K562 (cell line): ENCODE measurements around the gene PID1. TPM values are rescaled to one million over a fixed set of nuclear protein-coding genes. Genes with fewer than 3 reads are reported as not detected.

Experiments used
- ATAC-seq: fragments of 200-7000 bp; cut with Tn5 transposase; 3 replicates; pipeline ENCODE4 v1.9.1; 2020; ENCODE audit warnings: moderate library complexity
- BruUV-seq: library from RNA; stranded (reverse); fragments of 400-500 nt; replicated peaks from 2 replicates; lab custom pipeline; 2021; lab: Mats Ljungman, UMichigan
- CTCF ChIA-PET: fragments of 300-600 bp; formaldehyde crosslinking; extraction: SDS; loops from one replicate; lab custom pipeline; 2021; ENCODE audit warnings: low intra/inter-chr PET ratio; lab: Yijun Ruan, JAX
- POLR2A ChIA-PET: fragments of 300-600, 350-650 bp; sonication (Branson Sonifier 250); formaldehyde crosslinking; extraction: SDS; loops from one replicate; lab custom pipeline; 2021; ENCODE audit warnings: antibody characterized with exemption, inconsistent platforms; lab: Yijun Ruan, JAX
- DNase-seq, 4 experiments: peaks; one replicate each; pipeline versions ENCODE4 v3.0.0 to v3.0.0-alpha.2; 2011 to 2018; ENCODE audit warnings: low spot score in 3 of 4, mixed read lengths in 3 of 4; ENCODE audit errors: extremely low read depth in 1 of 4
- FAIRE-seq: peaks from 2 replicates; lab custom pipeline; 2011; peaks lifted over from hg19 to GRCh38; lab: Jason Lieb, UNC
- H2AFZ ChIP-seq: 2 replicates; pipeline ENCODE4 v1.6.0; 2011; ENCODE audit warnings: low read depth, low read length, control low read depth, inconsistent platforms
- H3K27ac ChIP-seq: fragments of 200-600 bp; 3 replicates; pipeline ENCODE4 v1.8.0; 2011; ENCODE audit warnings: low read depth, mild to moderate bottlenecking, control low read depth, inconsistent platforms, low read length, moderate library complexity, mixed read lengths; ENCODE audit errors: extremely low read depth
- H3K27me3 ChIP-seq, 2 experiments: fragments of 300-600 bp in 1 of 2; 2 replicates in 1 of 2; 3 replicates in 1 of 2; pipeline versions ENCODE4 v1.6.0 to v1.8.0; 2011; ENCODE audit warnings: inconsistent platforms in 2 of 2, low read length in 2 of 2, mild to moderate bottlenecking in 1 of 2, mixed read lengths in 1 of 2, moderate library complexity in 1 of 2; ENCODE audit not compliant: control insufficient read depth in 2 of 2, insufficient read depth in 2 of 2
- H3K36me3 ChIP-seq: fragments of 300-600 bp; 3 replicates; pipeline ENCODE4 v1.8.0; 2011; ENCODE audit warnings: mild to moderate bottlenecking, low read length, inconsistent platforms; ENCODE audit not compliant: control insufficient read depth, insufficient read depth
- H3K4me1 ChIP-seq, 2 experiments: fragments of 200-600 bp in 1 of 2; replicated peaks in 1 of 2; 2 replicates in 1 of 2; 3 replicates in 1 of 2; pipeline versions ENCODE4 v1.5.1 to v1.8.0; 2011; ENCODE audit warnings: inconsistent platforms in 2 of 2, low read length in 2 of 2, mild to moderate bottlenecking in 1 of 2, mixed read lengths in 1 of 2, moderate library complexity in 1 of 2; ENCODE audit not compliant: control insufficient read depth in 2 of 2, insufficient read depth in 2 of 2
- H3K4me2 ChIP-seq: 2 replicates; pipeline ENCODE4 v1.6.1; 2011; ENCODE audit warnings: low read length, control low read depth, inconsistent platforms, mixed read lengths; ENCODE audit not compliant: insufficient read depth
- H3K4me3 ChIP-seq: fragments of 200-600 bp; sonication (generic), shearing (Covaris generic); 2 replicates; pipeline ENCODE4 v1.5.1; 2016; ENCODE audit warnings: control low read depth, inconsistent platforms
- H3K79me2 ChIP-seq: fragments of 200-600 bp; 3 replicates; pipeline ENCODE4 v1.8.0; 2011; ENCODE audit warnings: low read length, inconsistent platforms; ENCODE audit not compliant: control insufficient read depth, insufficient read depth
- H3K9ac ChIP-seq, 2 experiments: 2 replicates each; pipeline versions ENCODE4 v1.6.0 to v1.6.1; 2011; ENCODE audit warnings: low read depth in 2 of 2, low read length in 2 of 2, control low read depth in 1 of 2, inconsistent platforms in 1 of 2, mild to moderate bottlenecking in 1 of 2, mixed read lengths in 1 of 2; ENCODE audit not compliant: insufficient read depth in 1 of 2
- H3K9me1 ChIP-seq: one replicate; pipeline ENCODE4 v1.6.0; 2011; ENCODE audit warnings: inconsistent platforms, mild to moderate bottlenecking, low read length, moderate library complexity; ENCODE audit not compliant: control insufficient read depth, insufficient read depth
- H3K9me3 ChIP-seq: replicated peaks from 2 replicates; pipeline ENCODE4 v1.5.1; 2011; ENCODE audit warnings: low read depth, low read length, inconsistent platforms; ENCODE audit not compliant: control insufficient read depth, insufficient read depth
- H4K20me1 ChIP-seq: replicated peaks from 2 replicates; pipeline ENCODE4 v1.6.1; 2011; ENCODE audit warnings: low read length, inconsistent platforms, mixed read lengths; ENCODE audit not compliant: control insufficient read depth, insufficient read depth
- CCNT2 ChIP-seq: IDR thresholded peaks from 2 replicates; pipeline ENCODE4 v1.6.1; 2011; ENCODE audit warnings: borderline replicate concordance, low read depth, mild to moderate bottlenecking, moderate library complexity, mixed read lengths, low read length; ENCODE audit not compliant: insufficient read length; ENCODE audit errors: extremely low read depth
- CHD1 ChIP-seq: fragments of 200-600 bp; sonication (generic); IDR thresholded peaks from one replicate; pipeline ENCODE4 v1.6.1; 2012; ENCODE audit warnings: mild to moderate bottlenecking, moderate library complexity, low read length, inconsistent platforms
- E2F3 ChIP-seq: fragments of 250-450 bp; sonication (Bioruptor Pico); IDR thresholded peaks from 2 replicates; pipeline ENCODE4 v1.4.0; 2020; ENCODE audit warnings: mild to moderate bottlenecking
- EP300 ChIP-seq: IDR thresholded peaks from 2 replicates; pipeline ENCODE4 v1.6.1; 2012; ENCODE audit warnings: low read length, improper control_type of control experiment
- GATA2 ChIP-seq: sonication (generic); formaldehyde crosslinking; IDR thresholded peaks from 2 replicates; pipeline ENCODE4 v1.4.0; 2020; ENCODE audit warnings: mild to moderate bottlenecking, missing genetic modification reagents
- GMEB1 ChIP-seq: fragments of 250-450 bp; sonication (Bioruptor Pico); IDR thresholded peaks from 2 replicates; pipeline ENCODE4 v1.4.0; 2020; ENCODE audit warnings: mild to moderate bottlenecking
- MCM3 ChIP-seq: fragments of 450-650 bp; IDR thresholded peaks from 2 replicates; pipeline ENCODE4 v1.6.1; 2016
- NFE2L1 ChIP-seq: fragments of 450-650 bp; IDR thresholded peaks from 2 replicates; pipeline ENCODE4 v1.6.1; 2016; ENCODE audit warnings: missing genetic modification characterization, low read depth, mild to moderate bottlenecking, missing compliant biosample characterization, moderate library complexity, borderline replicate concordance
- PHB2 ChIP-seq: fragments of 450-650 bp; IDR thresholded peaks from 2 replicates; pipeline ENCODE4 v1.6.1; 2017; ENCODE audit warnings: low read depth
- POU5F1 ChIP-seq: fragments of 150-350 bp; IDR thresholded peaks from 2 replicates; pipeline ENCODE4 v1.6.1; 2014; ENCODE audit warnings: borderline replicate concordance, low read length, low read depth, mild to moderate bottlenecking; ENCODE audit not compliant: partially characterized antibody
- RBM14 ChIP-seq: fragments of 200-400 bp; formaldehyde crosslinking; IDR thresholded peaks from 2 replicates; pipeline ENCODE4 v1.6.1; 2018; ENCODE audit warnings: low read depth, mild to moderate bottlenecking, low read length, moderate library complexity, borderline replicate concordance; ENCODE audit not compliant: insufficient read depth
- SRSF7 ChIP-seq: fragments of 200-400 bp; formaldehyde crosslinking; optimal IDR thresholded peaks from 2 replicates; pipeline ENCODE3; 2017; ENCODE audit warnings: mild to moderate bottlenecking, low read depth, low read length
- TAF1 ChIP-seq: IDR thresholded peaks from 2 replicates; pipeline ENCODE4 v1.6.1; 2011; ENCODE audit warnings: mild to moderate bottlenecking, low read length, moderate library complexity; ENCODE audit not compliant: insufficient read depth, control insufficient read depth, severe bottlenecking; ENCODE audit errors: extremely low read depth
- ZC3H8 ChIP-seq: fragments of 450-650 bp; IDR thresholded peaks from 2 replicates; pipeline ENCODE4 v1.6.1; 2017
- ZNF239 ChIP-seq: fragments of 250-450 bp; sonication (Bioruptor Pico); IDR thresholded peaks from 2 replicates; pipeline ENCODE4 v1.4.0; 2020; ENCODE audit warnings: mild to moderate bottlenecking
- ZNF589 ChIP-seq: fragments of 200-800 bp; sonication (Bioruptor generic); IDR thresholded peaks from 2 replicates; pipeline ENCODE4 v1.6.1; 2016; ENCODE audit warnings: low read depth, missing genetic modification characterization, missing compliant biosample characterization
- WGBS: fragments of 100-300 bp; shearing (Covaris generic); methylation state at CpG from one replicate; pipeline ENCODE4 v1.1.6; 2016; ENCODE audit warnings: low coverage, mixed read lengths; ENCODE audit not compliant: insufficient coverage; ENCODE audit errors: missing lambda C conversion rate; 5-methylcytosine and 5-hydroxymethylcytosine counted together
- in situ Hi-C: fragments of 300-500 bp; cut with MboI; formaldehyde crosslinking; loops from 4 replicates; pipeline ENCODE4 v1.15.0; 2018; ENCODE audit warnings: inconsistent platforms, mixed read lengths
- intact Hi-C: fragments of 100-400 bp; cut with micrococcal nuclease; formaldehyde crosslinking; loops from 2 replicates; pipeline ENCODE4 v1.14.2; 2022
- polyA plus RNA-seq, 8 experiments: library from polyadenylated mRNA; depleted of rRNA in 4 of 8; stranded (reverse) in 5 of 8; unstranded in 3 of 8; fragments of >200 nt; fragmentation: Nextera tagmentation in 2 of 8; fragmentation: Illumina TruSeq in 1 of 8; extraction: Ambion mirVana in 2 of 8; extraction: Trizol in 1 of 8; gene quantifications; 2 replicates each; pipeline versions ENCODE4 v1.2.1 to v1.2.3, GENCODE V29; 2011 to 2014; ENCODE audit warnings: inconsistent platforms in 1 of 8, missing spikeins in 1 of 8
- total RNA-seq, 7 experiments: library from RNA; depleted of rRNA in 6 of 7; stranded (reverse); fragments of >200 nt in 6 of 7; fragmentation: Illumina TruSeq in 2 of 7; extraction: Trizol in 2 of 7; gene quantifications; 2 replicates each; pipeline versions ENCODE4 v1.2.1 to v1.2.3, GENCODE V29; 2011 to 2021; ENCODE audit warnings: low replicate concordance in 1 of 7
- TF ChIP-seq, protein P1 (sequence below): sonication (generic); formaldehyde crosslinking; IDR thresholded peaks from 2 replicates; pipeline ENCODE4 v1.8.0; 2022; ENCODE audit warnings: mild to moderate bottlenecking, missing genetic modification reagents
- TF ChIP-seq, protein P2 (sequence below): fragments of 150-350 bp; IDR thresholded peaks from 2 replicates; pipeline ENCODE4 v1.6.1; 2014; ENCODE audit warnings: low read depth, mild to moderate bottlenecking, low read length, borderline replicate concordance

PID1 gene
- total and polyA plus RNA-seq, 9 of the 15 experiments (the other 6 are each of a cell fraction or from before 2014, with no cell fraction given), result not detected

GRCh38 chr2:229269146-229269545, 1.9 kb downstream of the PID1 start (continued):
- TF ChIP-seq POU5F1, result no peak
- no peak for TF ChIP-seq NFE2L1 (tag)
- TF ChIP-seq MCM3, result no peak
- TF ChIP-seq TAF1, result no peak
- no peak for TF ChIP-seq ZC3H8

- no peaks in the 10 kb centered on the region for H3K4me1 ChIP-seq
- no peak overlapping the region for H3K9ac ChIP-seq
- H3K27me3 ChIP-seq, result no peaks in the 10 kb centered on the region
- ATAC-seq (no peak), DNase-seq (no peak), FAIRE-seq (no peak)
- no peaks in the 10 kb centered on the region for H3K9me3 ChIP-seq
- POLR2A ChIA-PET, result no interaction called here
- no peak overlapping the region for H3K27ac ChIP-seq
- CTCF ChIA-PET, result no interaction called here
- no peak overlapping the region for H3K4me2 ChIP-seq
- H3K4me3 ChIP-seq, result no peak overlapping the region
- H4K20me1 ChIP-seq, result no peaks in the 10 kb centered on the region
- H2AFZ ChIP-seq, result no peak overlapping the region
- no peaks in the 10 kb centered on the region for H3K36me3 ChIP-seq
- no peaks in the 10 kb centered on the region for H3K79me2 ChIP-seq
- intact Hi-C loops (no loop called here), in situ Hi-C loops (no loop called here)
- WGBS, result 0% methylated on average over 4 of the region's 4 CpGs
- no TSS peak for BruUV-seq
- no peaks in the 10 kb centered on the region for H3K9me1 ChIP-seq
- TF ChIP-seq PHB2 (no peak), SRSF7 (no peak), GMEB1 (CRISPR knock-in tag) (no peak), ZNF589 (CRISPR knock-in tag) (no peak), CHD1 (no peak), CCNT2 (no peak), EP300 (no peak), E2F3 (CRISPR knock-in tag) (no peak), ZNF239 (CRISPR knock-in tag) (no peak), RBM14 (no peak), GATA2 (CRISPR knock-in tag) (no peak)
- TF ChIP-seq, protein P1, sequence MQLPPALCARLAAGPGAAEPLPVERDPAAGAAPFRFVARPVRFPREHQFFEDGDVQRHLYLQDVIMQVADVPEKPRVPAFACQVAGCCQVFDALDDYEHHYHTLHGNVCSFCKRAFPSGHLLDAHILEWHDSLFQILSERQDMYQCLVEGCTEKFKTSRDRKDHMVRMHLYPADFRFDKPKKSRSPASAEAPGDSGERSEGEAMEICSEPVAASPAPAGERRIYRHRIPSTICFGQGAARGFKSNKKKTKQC (CRISPR knock-in tag), result no peak
- TF ChIP-seq, protein P2, sequence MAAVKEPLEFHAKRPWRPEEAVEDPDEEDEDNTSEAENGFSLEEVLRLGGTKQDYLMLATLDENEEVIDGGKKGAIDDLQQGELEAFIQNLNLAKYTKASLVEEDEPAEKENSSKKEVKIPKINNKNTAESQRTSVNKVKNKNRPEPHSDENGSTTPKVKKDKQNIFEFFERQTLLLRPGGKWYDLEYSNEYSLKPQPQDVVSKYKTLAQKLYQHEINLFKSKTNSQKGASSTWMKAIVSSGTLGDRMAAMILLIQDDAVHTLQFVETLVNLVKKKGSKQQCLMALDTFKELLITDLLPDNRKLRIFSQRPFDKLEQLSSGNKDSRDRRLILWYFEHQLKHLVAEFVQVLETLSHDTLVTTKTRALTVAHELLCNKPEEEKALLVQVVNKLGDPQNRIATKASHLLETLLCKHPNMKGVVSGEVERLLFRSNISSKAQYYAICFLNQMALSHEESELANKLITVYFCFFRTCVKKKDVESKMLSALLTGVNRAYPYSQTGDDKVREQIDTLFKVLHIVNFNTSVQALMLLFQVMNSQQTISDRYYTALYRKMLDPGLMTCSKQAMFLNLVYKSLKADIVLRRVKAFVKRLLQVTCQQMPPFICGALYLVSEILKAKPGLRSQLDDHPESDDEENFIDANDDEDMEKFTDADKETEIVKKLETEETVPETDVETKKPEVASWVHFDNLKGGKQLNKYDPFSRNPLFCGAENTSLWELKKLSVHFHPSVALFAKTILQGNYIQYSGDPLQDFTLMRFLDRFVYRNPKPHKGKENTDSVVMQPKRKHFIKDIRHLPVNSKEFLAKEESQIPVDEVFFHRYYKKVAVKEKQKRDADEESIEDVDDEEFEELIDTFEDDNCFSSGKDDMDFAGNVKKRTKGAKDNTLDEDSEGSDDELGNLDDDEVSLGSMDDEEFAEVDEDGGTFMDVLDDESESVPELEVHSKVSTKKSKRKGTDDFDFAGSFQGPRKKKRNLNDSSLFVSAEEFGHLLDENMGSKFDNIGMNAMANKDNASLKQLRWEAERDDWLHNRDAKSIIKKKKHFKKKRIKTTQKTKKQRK, result no peak
These were observed 2.5 kb downstream of the PID1 start for GRCh38 chr2:229268626-229269025.
